HG02870 (cell line): ENCODE data around the gene FBXW5.

ENCODE experiments used
- ATAC-seq: cut with Tn5 transposase; IDR thresholded peaks from one replicate; pipeline ENCODE4 v1.9.1; 2021; ENCODE audit warnings: mild to moderate bottlenecking, moderate library complexity; ENCODE audit not compliant: unreplicated experiment

Gene FBXW5

DNA sequence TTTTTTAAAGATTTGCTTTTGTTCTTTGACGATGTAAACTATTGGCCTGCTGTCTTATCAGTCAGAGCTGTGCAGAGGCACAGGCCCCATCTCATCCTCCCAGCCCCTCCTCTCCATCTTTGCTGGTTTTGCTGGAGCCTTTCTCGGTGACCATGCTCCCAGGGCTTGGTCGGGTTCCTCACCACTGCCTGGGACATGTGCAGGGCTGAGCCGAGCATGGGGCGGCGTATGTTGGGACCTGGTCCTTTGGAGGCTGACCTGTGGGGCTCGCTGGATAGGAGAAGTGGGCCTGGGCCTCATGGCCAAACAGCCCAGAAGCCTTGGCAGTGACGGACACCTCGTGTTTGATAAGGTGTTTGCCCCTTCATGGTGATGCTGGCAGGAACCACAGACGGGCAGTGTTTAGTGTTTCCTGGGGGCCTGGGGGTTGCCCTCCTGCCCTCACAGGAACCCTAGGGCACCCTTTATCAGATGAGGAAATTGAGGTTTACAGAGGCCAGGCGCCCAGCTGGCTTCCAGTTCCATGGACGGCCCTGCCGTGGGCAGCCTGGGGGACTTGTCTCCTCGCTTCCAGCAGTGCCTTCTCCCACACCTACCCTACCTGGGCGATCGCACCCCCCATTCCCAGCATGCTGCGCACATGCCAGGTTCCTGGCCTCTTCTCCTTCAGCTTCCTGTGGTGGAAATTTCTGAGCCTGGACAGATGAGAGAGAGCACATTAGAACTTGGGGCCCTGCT lies 30.7 kb downstream of the FBXW5 start:
- no peak for ATAC-seq

DNA sequence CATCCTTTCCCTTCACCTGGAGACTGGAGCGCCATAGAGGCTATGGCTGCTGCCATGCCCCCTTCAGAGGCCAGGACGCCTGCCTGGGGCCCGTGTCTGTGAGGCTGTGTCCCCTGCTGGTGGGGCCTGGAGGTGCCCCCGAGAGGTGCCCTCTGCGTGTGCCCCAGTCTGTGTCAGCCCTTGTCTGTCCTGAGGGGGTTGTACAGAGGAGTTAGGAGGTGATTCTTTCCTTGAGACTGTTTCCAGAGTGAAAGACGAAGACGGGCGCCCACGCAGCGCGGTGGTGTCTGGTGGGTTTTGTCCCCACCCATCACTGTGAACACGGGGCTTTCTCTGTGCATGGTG lies 33.7 kb downstream of the FBXW5 start:
- no peak for ATAC-seq

DNA sequence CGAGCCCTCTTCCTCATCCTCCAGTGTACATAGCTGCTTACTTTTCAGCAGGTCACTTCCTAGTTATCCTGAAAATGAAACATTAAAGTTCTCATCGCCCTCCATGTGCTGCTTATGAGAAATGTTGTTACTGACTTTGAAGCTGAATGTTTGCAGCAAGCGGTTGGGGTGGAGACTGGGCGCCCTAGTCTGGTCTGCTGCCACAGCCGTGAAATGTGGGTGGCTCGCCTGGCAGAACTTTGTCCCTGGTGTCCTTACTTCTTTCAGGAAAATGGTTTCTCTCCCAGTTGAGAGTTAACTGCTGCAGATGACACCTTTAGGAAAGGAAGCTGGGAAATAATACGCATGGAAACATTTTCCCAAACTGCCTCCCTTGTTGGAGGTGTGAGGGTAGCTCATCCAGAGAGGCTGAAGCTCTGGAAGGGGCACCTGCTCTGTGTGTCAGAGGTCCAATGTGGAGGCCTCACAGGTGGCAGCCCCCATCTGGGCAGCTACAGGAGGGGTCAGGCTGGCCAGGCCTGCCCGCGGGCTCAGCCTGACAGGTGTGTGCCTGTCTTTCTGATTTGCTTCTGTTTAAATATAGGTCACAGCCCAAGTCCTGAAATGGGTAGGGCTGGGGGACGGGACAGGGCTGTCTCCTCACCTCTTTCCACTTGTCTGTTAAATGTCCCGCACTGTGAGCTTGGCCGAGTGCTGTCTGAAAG lies 34.2 kb downstream of the FBXW5 start:
- ATAC-seq = no peak

- ATAC-seq = no peak
These were observed 37.3 kb downstream of the FBXW5 start for GRCh38 chr9:136907011-136907914.

DNA sequence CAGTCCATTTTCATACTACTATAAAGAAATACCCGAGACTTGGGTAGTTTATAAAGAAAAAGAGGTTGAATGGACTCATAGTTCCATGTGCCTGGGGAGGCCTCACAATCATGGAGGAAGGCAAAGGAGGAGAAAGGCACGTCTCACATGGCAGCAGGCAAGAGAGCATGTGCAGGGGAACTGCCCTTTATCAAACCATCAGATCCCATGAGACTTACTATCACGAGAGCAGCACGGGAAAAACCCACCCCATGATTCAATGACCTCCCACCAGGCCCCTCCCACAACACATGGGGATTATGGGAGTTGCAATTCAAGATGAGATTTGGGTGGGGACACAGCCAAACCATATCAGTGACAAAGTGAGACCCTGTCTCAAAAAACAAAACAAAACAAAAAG lies 38.3 kb downstream of the FBXW5 start:
- no peak for ATAC-seq

GRCh38 chr9:136903041-136903554 lies 41.4 kb downstream of the FBXW5 start:
- no peak for ATAC-seq

DNA sequence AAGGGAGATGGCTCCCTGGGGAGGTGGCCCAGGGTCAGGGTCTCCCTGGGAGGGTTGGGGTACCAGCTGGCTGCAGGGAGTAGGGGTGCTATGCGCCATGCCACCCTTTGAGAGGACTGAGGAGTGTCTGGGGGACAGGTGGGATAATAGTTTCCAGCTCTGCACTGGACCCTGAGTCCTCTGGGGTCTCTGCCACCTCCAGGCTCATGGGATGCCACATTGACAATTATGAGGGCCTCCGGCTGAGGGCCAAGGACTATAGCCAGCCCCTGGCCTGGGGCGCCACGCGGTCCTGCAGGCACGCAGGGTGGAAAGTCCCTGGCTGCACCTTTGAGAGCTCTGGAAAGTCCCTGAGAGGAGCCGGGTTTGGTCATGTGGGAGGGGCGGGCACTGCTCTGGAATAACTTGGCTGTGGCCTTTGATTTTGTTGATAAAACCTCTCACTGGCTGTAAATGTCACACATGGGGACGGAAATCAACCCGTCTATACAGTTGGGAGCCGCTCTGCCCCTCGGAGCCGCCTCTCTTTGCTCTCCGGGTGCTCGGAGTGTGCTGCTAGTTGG lies 42.2 kb downstream of the FBXW5 start:
- ATAC-seq = peak; percentile 38

DNA sequence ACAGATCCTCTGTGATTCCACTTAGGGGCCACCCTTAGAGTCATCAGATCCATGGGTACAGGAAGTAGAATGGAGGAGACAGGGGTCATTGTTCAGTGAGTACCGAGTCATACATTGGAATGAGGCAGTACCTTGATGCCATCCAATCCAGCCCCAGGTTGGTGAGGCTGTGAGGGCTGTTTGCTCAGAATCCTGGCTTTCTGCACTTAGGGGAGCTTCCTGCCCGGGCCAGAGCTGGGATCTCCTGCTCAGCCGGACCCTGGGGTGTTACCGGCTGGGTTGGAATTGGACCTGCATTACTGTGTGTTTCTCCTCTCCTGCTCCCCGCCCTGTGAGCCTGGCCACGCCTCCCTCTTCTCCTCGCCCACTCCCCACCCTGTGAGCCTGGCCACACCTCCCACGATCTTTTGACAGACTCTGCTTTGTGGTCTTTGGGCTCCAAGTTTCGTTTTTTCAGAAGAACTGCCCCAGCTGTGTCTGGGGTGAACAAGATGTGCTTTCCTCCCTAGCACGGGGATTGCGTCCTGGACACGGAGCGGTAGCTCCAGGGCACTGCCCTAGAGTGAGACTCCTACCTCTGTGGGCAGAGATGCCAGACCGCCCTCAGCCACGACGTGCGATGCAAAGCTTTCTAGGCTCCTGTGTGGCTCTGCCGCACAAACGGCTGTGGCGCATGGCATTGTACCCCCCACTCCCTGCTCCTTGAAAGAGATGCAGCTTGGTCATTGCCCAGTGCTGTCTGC lies 42.9 kb downstream of the FBXW5 start:
- peak; percentile 58 for ATAC-seq

DNA sequence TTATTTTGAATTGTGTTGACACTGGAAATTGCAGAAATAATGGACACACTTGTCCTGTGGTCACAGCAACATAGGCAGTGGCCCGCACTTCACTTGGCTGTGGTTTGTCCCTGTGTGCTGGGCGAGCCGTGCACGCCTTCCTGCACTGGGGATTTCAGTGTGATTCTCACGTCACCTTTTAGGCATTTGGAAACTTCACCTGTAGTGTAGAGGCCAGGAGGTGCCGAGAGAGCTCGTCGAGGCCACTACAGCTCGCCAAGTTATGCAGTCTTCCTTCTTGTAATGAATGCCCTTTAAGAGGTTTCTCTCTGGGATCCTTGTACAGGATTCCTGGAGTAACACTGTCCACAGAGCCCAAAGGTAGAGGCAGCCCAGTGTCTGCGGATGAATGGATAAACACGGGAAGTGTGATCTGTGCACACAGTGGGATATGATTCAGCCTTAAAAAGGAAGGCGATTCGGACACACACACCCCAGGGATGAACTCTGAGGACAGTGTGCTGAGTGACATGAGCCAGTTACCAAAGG lies 43.5 kb downstream of the FBXW5 start:
- no peak for ATAC-seq

- no peak for ATAC-seq
These were observed 44.0 kb downstream of the FBXW5 start for GRCh38 chr9:136900556-136900955.

DNA sequence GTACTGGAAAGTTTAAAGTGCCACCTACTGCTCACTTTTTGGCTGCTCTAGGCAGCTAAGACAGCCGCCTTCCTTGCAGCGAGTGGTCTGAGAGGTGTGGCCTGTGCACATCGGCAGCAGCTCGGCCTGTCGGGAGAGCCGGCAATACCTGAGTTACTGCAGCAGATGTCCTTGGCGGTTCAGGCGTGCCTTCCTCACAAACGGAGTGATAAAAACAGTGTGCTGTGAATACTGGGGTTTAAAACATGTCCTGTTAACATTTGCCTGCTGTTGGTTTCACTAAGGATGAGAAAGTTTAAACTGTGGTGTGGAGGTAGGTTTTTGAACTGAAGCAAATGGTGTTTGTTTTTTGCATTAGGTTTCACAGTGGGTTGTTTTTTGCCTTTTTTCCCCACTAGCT lies 45.3 kb downstream of the FBXW5 start:
- ATAC-seq = peak; percentile 42

DNA sequence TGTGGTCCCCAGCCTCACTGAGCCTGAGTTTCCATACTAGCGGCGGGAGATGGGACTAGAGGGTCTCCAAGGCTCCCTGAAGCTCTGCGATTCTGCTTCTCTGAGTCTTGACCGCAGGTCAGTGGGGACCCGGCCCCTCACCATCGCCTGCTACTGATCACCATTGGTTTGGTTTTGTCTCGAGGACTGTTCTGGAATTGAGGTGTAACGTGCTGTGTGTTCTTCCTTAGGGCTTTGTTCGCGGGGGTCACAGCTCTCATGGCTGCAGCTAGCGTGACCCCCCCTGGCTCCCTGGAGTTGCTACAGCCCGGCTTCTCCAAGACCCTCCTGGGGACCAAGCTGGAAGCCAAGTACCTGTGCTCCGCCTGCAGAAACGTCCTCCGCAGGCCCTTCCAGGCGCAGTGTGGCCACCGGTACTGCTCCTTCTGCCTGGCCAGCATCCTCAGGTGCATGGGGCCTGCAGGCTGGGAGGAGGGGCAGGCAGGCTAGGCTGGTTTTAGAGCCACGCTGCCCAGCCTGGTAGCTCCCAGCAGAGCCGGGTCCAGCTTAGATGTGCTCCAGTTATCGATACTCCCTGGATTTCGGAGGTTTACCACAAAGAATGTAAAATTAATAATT lies 45.9 kb downstream of the FBXW5 start:
- no peak for ATAC-seq

DNA sequence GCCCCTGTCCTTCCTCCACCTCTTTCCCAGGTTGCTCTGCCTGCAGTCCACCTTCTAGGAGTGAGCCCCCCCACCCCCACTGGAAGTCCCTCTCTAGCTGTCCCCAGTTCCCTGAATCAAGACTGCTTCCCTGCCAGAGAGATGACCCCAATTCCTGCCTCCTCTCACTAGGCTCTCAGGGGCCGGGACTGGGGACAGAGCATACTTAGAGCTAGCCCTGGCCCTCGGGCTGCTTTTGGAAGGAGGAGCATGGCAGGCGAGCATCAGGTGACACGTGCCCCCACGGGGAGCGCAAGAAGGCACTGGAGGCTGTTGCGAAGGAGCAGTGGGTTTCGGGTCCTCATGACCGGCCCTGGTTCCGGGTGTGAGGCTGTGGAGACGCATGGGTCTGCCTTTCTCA lies 48.5 kb downstream of the FBXW5 start:
- no peak for ATAC-seq

DNA sequence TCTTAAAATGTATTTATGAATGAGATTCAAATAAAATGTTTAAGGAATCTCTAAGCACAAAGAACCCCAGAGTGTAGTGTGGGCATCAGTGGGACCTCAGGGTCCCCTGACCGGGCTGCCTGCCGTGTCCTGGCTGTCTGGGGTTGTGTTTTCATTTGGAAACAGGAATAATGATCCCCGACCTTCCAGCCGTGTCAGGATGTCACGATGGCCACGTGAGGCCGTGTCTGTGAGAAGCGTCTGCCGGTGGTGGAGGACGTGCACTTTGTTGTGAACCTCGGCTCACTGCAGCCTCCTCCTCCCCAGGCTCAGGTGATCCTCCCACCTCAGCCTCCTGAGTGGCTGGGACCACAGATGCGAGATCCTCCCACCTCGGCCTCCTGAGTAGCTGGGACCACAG lies 53.9 kb downstream of the FBXW5 start:
- ATAC-seq = no peak
